ENCODE measurements around the gene SLC36A1. TPM values are rescaled to one million over a fixed set of nuclear protein-coding genes. Genes with fewer than 3 reads are reported as not detected.

SLC36A1 gene
- total RNA-seq, 1 experiment from 2014 or later = 12.7 TPM

GRCh38 chr5:151532416-151532815, 85.0 kb downstream of the SLC36A1 start:
- Histone ChIP-seq H3K4me2 (ENCODE audit: low read depth, low read length, poor library complexity, severe bottlenecking) (no peak overlapping the region), H3K27ac (ENCODE audit: low read length) (no peak overlapping the region), H3K4me1 (ENCODE audit: low read length) (no peaks in the 10 kb centered on the region), H3K36me3 (ENCODE audit: insufficient read depth, low read length) (no peaks in the 10 kb centered on the region), H3K9ac (ENCODE audit: low read length) (no peak overlapping the region), H3K9me2 (replicated peaks; ENCODE audit: insufficient read depth, low read length) (no peaks in the 10 kb centered on the region), H3K27me3 (ENCODE audit: low read length) (no peaks in the 10 kb centered on the region), H3K4me3 (ENCODE audit: low read length) (no peak overlapping the region), H4K20me1 (ENCODE audit: insufficient read depth, low read depth, low read length) (no peaks in the 10 kb centered on the region), H3K79me2 (ENCODE audit: low read length) (no peaks in the 10 kb centered on the region), H3K9me3 (ENCODE audit: low read length) (no peaks in the 10 kb centered on the region), H2AFZ (ENCODE audit: low read length) (no peak overlapping the region; the same call in 1 of the 2 replicates)
- DNase-seq = no peak

- Histone ChIP-seq H3K27ac (ENCODE audit: low read length) (no peak overlapping the region), H3K4me1 (ENCODE audit: low read length) (no peaks in the 10 kb centered on the region), H3K4me3 (ENCODE audit: low read length) (no peak overlapping the region), H3K79me2 (ENCODE audit: low read length) (no peaks in the 10 kb centered on the region), H3K4me2 (ENCODE audit: low read depth, low read length, poor library complexity, severe bottlenecking) (no peak overlapping the region), H3K9ac (ENCODE audit: low read length) (no peak overlapping the region), H3K9me2 (replicated peaks; ENCODE audit: insufficient read depth, low read length) (no peaks in the 10 kb centered on the region), H3K36me3 (ENCODE audit: insufficient read depth, low read length) (no peaks in the 10 kb centered on the region), H4K20me1 (ENCODE audit: insufficient read depth, low read depth, low read length) (no peaks in the 10 kb centered on the region), H3K27me3 (ENCODE audit: low read length) (no peaks in the 10 kb centered on the region), H2AFZ (ENCODE audit: low read length) (no peak overlapping the region), H3K9me3 (ENCODE audit: low read length) (no peaks in the 10 kb centered on the region)
- DNase-seq = no peak
Observed at GRCh38 chr5:151534350-151534749, 86.9 kb downstream of the SLC36A1 start.

DNA sequence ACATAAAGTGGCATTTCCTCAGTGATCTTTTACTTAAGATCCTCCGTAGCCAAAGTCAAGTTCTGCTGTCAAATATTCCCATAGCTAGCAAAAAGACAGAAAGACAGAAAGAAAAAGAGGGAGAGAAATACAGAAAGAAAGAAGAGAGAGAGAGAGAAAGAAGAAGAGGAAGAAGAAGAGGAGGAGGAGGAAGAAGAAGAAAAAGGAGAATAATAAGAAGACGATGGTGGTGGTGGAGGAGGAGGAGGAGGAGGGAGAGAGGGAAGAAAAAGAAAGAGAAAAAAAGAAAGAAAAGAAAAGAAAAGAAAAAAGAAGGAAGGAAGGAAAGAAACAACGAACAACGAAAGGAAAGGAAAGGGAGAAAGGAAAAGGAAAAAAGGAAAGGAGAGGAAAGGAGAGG, 89.6 kb downstream of the SLC36A1 start:
- no peak for DNase-seq
- Histone ChIP-seq H3K4me2 (ENCODE audit: low read depth, low read length, poor library complexity, severe bottlenecking) (no peak overlapping the region), H3K9me3 (ENCODE audit: low read length) (no peaks in the 10 kb centered on the region), H4K20me1 (ENCODE audit: insufficient read depth, low read depth, low read length) (no peaks in the 10 kb centered on the region), H3K9me2 (replicated peaks; ENCODE audit: insufficient read depth, low read length) (no peaks in the 10 kb centered on the region), H3K4me3 (ENCODE audit: low read length) (no peak overlapping the region), H3K36me3 (ENCODE audit: insufficient read depth, low read length) (no peaks in the 10 kb centered on the region), H3K27me3 (ENCODE audit: low read length) (no peaks in the 10 kb centered on the region; the same call in 1 of the 2 replicates), H3K79me2 (ENCODE audit: low read length) (no peaks in the 10 kb centered on the region), H3K9ac (ENCODE audit: low read length) (no peak overlapping the region), H2AFZ (ENCODE audit: low read length) (no peak overlapping the region), H3K4me1 (ENCODE audit: low read length) (no peaks in the 10 kb centered on the region), H3K27ac (ENCODE audit: low read length) (no peak overlapping the region)

DNA sequence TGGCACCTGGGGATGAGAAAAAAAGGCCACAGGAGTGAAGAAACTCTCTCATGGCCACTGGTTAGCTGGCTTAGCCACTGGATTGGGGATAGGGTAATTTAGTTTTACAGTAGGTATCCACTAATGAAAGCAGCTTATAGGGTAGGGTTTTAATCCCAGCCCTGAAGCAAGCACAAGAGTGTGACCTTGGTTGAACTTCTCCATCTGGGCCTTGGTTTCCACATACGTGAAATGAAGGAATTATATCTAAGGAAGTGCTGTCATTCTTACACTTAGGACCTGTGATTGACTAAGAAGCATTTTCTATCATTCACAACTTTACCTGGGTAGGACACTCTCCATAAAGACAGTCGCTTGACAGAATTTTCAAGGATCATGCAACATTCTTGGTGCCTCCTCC, 94.2 kb downstream of the SLC36A1 start:
- Histone ChIP-seq H3K4me1 (ENCODE audit: low read length) (no peaks in the 10 kb centered on the region), H3K27ac (ENCODE audit: low read length) (no peak overlapping the region), H3K4me3 (ENCODE audit: low read length) (no peak overlapping the region), H2AFZ (ENCODE audit: low read length) (no peak overlapping the region), H3K9ac (ENCODE audit: low read length) (no peak overlapping the region), H3K9me3 (ENCODE audit: low read length) (no peaks in the 10 kb centered on the region), H3K79me2 (ENCODE audit: low read length) (no peaks in the 10 kb centered on the region), H3K27me3 (ENCODE audit: low read length) (no peaks in the 10 kb centered on the region; the same call in 1 of the 2 replicates), H3K9me2 (replicated peaks; ENCODE audit: insufficient read depth, low read length) (no peaks in the 10 kb centered on the region), H4K20me1 (ENCODE audit: insufficient read depth, low read depth, low read length) (no peaks in the 10 kb centered on the region), H3K4me2 (ENCODE audit: low read depth, low read length, poor library complexity, severe bottlenecking) (no peak overlapping the region), H3K36me3 (ENCODE audit: insufficient read depth, low read length) (no peaks in the 10 kb centered on the region)
- DNase-seq = no peak

Small RNAs within 50 kb of the gene (small RNA-seq; reads per million reads assigned to genes)
- gene MIR6499 (not detected), gene RNA5SP197 (0.12 reads per million)

Other genes starting within 250 kb of the SLC36A1 start
- gene CCDC69, start 223.5 kb upstream of the SLC36A1 start, total RNA-seq (2014; rRNA removed; shearing (Covaris generic); ENCODE audit: low replicate concordance) = 241 and 291 TPM in 2 replicates
- gene GM2A, start 194.4 kb upstream of the SLC36A1 start, total RNA-seq (2014; rRNA removed; shearing (Covaris generic); ENCODE audit: low replicate concordance) = 132 and 133 TPM in 2 replicates
- not detected in 2 replicates for gene SLC36A3, start 143.8 kb upstream of the SLC36A1 start, total RNA-seq (2014; rRNA removed; shearing (Covaris generic); ENCODE audit: low replicate concordance)
- gene SLC36A2, start 100.0 kb upstream of the SLC36A1 start, total RNA-seq (2014; rRNA removed; shearing (Covaris generic); ENCODE audit: low replicate concordance) = not detected in 2 replicates
- gene FAT2, start 143.7 kb downstream of the SLC36A1 start, total RNA-seq (2014; rRNA removed; shearing (Covaris generic); ENCODE audit: low replicate concordance) = not detected in 2 replicates
- 0.54 TPM in 1 of 2 replicates, not detected in the other for gene SPARC, start 239.3 kb downstream of the SLC36A1 start, total RNA-seq (2014; rRNA removed; shearing (Covaris generic); ENCODE audit: low replicate concordance)

Data from Karpas-422 (cell line).